D721Med (cell line): Measurements from ENCODE around the gene LYPLAL1.
"Not testable (repeated sequence)": the region's sequence is repeated elsewhere in the genome, so short reads cannot be mapped to it uniquely, and the experiment has no call there.

Experiments used
- DNase-seq: peaks from one replicate; pipeline ENCODE4 v3.0.0; 2011; ENCODE audit warnings: low spot score; ENCODE audit not compliant: insufficient read length
- FAIRE-seq: peaks from 2 replicates; lab custom pipeline; 2011; peaks lifted over from hg19 to GRCh38; lab: Jason Lieb, UNC
- CTCF ChIP-seq: IDR thresholded peaks from 2 replicates; pipeline ENCODE4 v1.5.1; 2012; ENCODE audit warnings: mild to moderate bottlenecking, control low read depth; ENCODE audit not compliant: insufficient read depth; ENCODE audit errors: missing control alignments

The LYPLAL1 gene

GRCh38 chr1:219228058-219228419 is 54.4 kb downstream of the LYPLAL1 start:
- FAIRE-seq (no peak), DNase-seq (no peak)
- no peak for TF ChIP-seq CTCF

- no peak for TF ChIP-seq CTCF
- no peak for DNase-seq
- peak; percentile 48 for FAIRE-seq
These were observed 59.2 kb downstream of the LYPLAL1 start for GRCh38 chr1:219232890-219233289.

- FAIRE-seq = peak; percentile 66
- DNase-seq = no peak
- no peak for TF ChIP-seq CTCF
These were observed 62.3 kb downstream of the LYPLAL1 start for GRCh38 chr1:219235903-219236481.

DNA sequence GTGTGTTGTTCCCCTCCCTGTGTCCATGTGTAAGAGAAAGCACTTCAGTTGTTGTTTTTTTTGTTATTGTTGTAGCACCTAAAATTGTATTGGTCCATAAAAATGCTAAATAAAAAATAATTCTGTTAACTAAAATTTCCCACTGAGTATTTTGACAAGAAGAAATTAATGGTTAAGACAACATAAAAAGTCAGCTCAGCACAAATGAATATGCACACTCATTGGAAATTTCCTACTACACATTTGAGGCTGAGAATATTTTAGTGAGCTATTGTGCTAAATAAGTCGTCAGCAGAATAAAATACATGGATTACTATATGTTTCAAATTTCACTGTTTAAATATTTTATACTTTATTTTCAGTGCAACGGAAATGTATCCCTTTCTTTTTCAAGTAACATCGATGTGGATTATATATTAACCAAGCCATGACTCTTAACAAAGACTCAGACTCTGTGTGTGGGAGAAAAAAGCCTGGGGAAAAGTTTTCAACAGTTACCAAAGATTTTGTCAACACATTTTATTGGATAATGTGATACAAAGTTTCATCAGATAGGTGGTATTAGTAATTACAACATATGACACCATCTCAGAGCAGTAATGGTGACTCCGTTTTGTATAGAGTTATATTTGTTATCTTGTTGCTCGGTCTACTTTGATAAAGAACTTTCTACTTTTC is 63.4 kb downstream of the LYPLAL1 start:
- no peak for DNase-seq
- TF ChIP-seq CTCF = no peak
- peak; percentile 41 for FAIRE-seq

DNA sequence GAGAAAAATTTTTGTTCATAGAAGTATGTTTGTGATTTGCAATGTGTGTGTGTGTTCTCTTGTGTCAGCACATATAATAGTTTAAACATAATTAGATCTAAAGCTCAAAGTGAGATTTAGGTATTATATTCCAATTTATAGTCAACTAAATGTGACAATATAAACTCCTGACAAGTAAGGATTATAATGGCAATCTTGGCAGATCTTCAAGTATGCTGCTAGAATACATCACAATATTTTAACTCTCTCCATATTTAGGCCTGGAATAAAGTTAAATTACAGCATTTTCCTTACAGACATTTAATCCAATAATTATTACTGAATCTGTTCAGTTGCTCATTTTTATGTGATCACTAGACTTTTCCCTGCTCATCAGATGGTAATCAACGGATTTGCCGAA is 65.8 kb downstream of the LYPLAL1 start:
- no peak for TF ChIP-seq CTCF
- DNase-seq = no peak

GRCh38 chr1:219244864-219245263 is 71.2 kb downstream of the LYPLAL1 start:
- FAIRE-seq (no peak), DNase-seq (no peak)
- TF ChIP-seq CTCF = no peak

More for the DNA sequence above, 65.8 kb downstream of the LYPLAL1 start:
- FAIRE-seq = no peak

DNA sequence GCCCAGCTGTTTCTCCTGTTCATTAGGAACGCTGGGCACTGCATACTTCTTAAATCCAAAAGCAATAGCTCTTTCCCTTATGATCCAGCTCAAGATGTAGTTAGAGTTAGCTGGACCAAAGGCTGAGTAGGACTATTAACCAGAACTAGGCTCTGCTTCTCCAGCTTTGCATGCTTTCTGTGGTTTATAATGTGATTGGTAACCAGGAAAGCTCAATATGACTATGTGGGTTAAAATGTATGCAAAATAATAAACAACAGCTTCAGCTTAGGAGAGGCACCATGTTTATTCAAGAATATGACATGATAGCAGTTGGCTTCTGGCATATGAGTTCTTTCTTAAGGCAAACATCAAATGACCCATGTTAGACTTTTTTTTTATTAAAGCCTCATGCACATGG is 73.8 kb downstream of the LYPLAL1 start:
- DNase-seq = no peak
- no peak for TF ChIP-seq CTCF
- no peak for FAIRE-seq

- DNase-seq, FAIRE-seq: not testable (repeated sequence)
These were observed 76.8 kb downstream of the LYPLAL1 start for GRCh38 chr1:219250468-219250867.
